Measurements from ENCODE around the gene SEC14L1.
A peak's percentile ranks its signal among the peaks of the same experiment; 100 is the strongest.

The SEC14L1 gene

GRCh38 chr17:77164483-77165091 is 23.8 kb downstream of the SEC14L1 start:
- H3K9me3 ChIP-seq (ENCODE audit: severe bottlenecking) = peaks cover 25% of the 10 kb centered on the region
- peak; percentile 50 for DNase-seq
- H3K27me3 ChIP-seq (ENCODE audit: insufficient read depth, low read depth, severe bottlenecking) = no peaks in the 10 kb centered on the region
- peak overlapping the region; percentile 77 for H3K27ac ChIP-seq
- no peak for TF ChIP-seq CTCF (IDR thresholded peaks at IDR 0.05; ENCODE audit: low read depth, low read length)
- peaks cover 11% of the 10 kb centered on the region for H3K36me3 ChIP-seq
- no peak overlapping the region for H3K4me3 ChIP-seq (ENCODE audit: low read depth, low read length)

- DNase-seq = no peak
- peak overlapping the region; percentile 77 for H3K27ac ChIP-seq
Measured at GRCh38 chr17:77165577-77165976, 24.8 kb downstream of the SEC14L1 start.

GRCh38 chr17:77167472-77168306 is 26.9 kb downstream of the SEC14L1 start:
- Histone ChIP-seq H3K36me3 (peaks cover 11% of the 10 kb centered on the region), H3K27ac (no peak overlapping the region), H3K4me3 (ENCODE audit: low read depth, low read length) (no peak overlapping the region), H3K27me3 (ENCODE audit: insufficient read depth, low read depth, severe bottlenecking) (no peaks in the 10 kb centered on the region), H3K9me3 (ENCODE audit: severe bottlenecking) (peaks cover 25% of the 10 kb centered on the region)
- TF ChIP-seq CTCF (IDR thresholded peaks at IDR 0.05; ENCODE audit: low read depth, low read length) = no peak
- DNase-seq = no peak

More at GRCh38 chr17:77165577-77165976, 24.8 kb downstream of the SEC14L1 start:
- Histone ChIP-seq H3K9me3 (ENCODE audit: severe bottlenecking) (peaks cover 25% of the 10 kb centered on the region), H3K4me3 (ENCODE audit: low read depth, low read length) (no peak overlapping the region), H3K36me3 (peaks cover 11% of the 10 kb centered on the region), H3K27me3 (ENCODE audit: insufficient read depth, low read depth, severe bottlenecking) (no peaks in the 10 kb centered on the region)
- no peak for TF ChIP-seq CTCF (IDR thresholded peaks at IDR 0.05; ENCODE audit: low read depth, low read length)

- no peak overlapping the region for H3K4me3 ChIP-seq (ENCODE audit: low read depth, low read length)
- H3K36me3 ChIP-seq = peaks cover 18% of the 10 kb centered on the region
- no peaks in the 10 kb centered on the region for H3K27me3 ChIP-seq (ENCODE audit: insufficient read depth, low read depth, severe bottlenecking)
- no peak overlapping the region for H3K27ac ChIP-seq
- H3K9me3 ChIP-seq (ENCODE audit: severe bottlenecking) = peaks cover 30% of the 10 kb centered on the region
- TF ChIP-seq CTCF (IDR thresholded peaks at IDR 0.05; ENCODE audit: low read depth, low read length) = no peak
- no peak for DNase-seq
Measured at GRCh38 chr17:77173104-77173503, 32.3 kb downstream of the SEC14L1 start.

GRCh38 chr17:77174928-77175661 is 34.3 kb downstream of the SEC14L1 start:
- peaks cover 13% of the 10 kb centered on the region for H3K36me3 ChIP-seq
- TF ChIP-seq CTCF (IDR thresholded peaks at IDR 0.05; ENCODE audit: low read depth, low read length) = no peak
- peaks cover 18% of the 10 kb centered on the region for H3K9me3 ChIP-seq (ENCODE audit: severe bottlenecking)
- H3K27ac ChIP-seq = no peak overlapping the region
- no peaks in the 10 kb centered on the region for H3K27me3 ChIP-seq (ENCODE audit: insufficient read depth, low read depth, severe bottlenecking)
- DNase-seq = no peak
- H3K4me3 ChIP-seq (ENCODE audit: low read depth, low read length) = no peak overlapping the region
